Fibroblast of pulmonary artery (primary cell): Measurements from ENCODE around the gene NRXN3.

ENCODE experiments used
- DNase-seq: peaks from one replicate; pipeline ENCODE4 v3.0.0-alpha.2; 2010; ENCODE audit warnings: low read depth
- H3K4me3 ChIP-seq: replicated peaks from 2 replicates; pipeline ENCODE4 v1.5.1; 2011; ENCODE audit warnings: low read depth, mild to moderate bottlenecking, control low read depth, low read length, moderate library complexity
- CTCF ChIP-seq: IDR thresholded peaks from 2 replicates; pipeline ENCODE4 v1.5.1; 2011; ENCODE audit warnings: mild to moderate bottlenecking, control low read depth, low read length, inconsistent platforms; ENCODE audit errors: missing control alignments

Gene NRXN3

GRCh38 chr14:78228702-78229327 is 58.6 kb downstream of the NRXN3 start:
- no peak overlapping the region for H3K4me3 ChIP-seq
- no peak for DNase-seq
- no peak for TF ChIP-seq CTCF

- no peak for TF ChIP-seq CTCF
- H3K4me3 ChIP-seq: no peak overlapping the region
- DNase-seq: no peak
These were observed 62.2 kb downstream of the NRXN3 start for GRCh38 chr14:78232231-78233000.

- no peak for TF ChIP-seq CTCF
- no peak for DNase-seq
- H3K4me3 ChIP-seq: no peak overlapping the region
These were observed 68.0 kb downstream of the NRXN3 start for GRCh38 chr14:78238141-78238540.

- no peak for DNase-seq
- no peak for TF ChIP-seq CTCF
- H3K4me3 ChIP-seq: no peak overlapping the region
These were observed 70.4 kb downstream of the NRXN3 start for GRCh38 chr14:78240567-78240966.

GRCh38 chr14:78242086-78242485 is 71.9 kb downstream of the NRXN3 start:
- TF ChIP-seq CTCF: no peak
- H3K4me3 ChIP-seq: no peak overlapping the region
- DNase-seq: no peak

GRCh38 chr14:78243187-78243586 is 73.0 kb downstream of the NRXN3 start:
- no peak for DNase-seq
- no peak overlapping the region for H3K4me3 ChIP-seq
- no peak for TF ChIP-seq CTCF
